Measurements from ENCODE around the gene HPS3.

DNA sequence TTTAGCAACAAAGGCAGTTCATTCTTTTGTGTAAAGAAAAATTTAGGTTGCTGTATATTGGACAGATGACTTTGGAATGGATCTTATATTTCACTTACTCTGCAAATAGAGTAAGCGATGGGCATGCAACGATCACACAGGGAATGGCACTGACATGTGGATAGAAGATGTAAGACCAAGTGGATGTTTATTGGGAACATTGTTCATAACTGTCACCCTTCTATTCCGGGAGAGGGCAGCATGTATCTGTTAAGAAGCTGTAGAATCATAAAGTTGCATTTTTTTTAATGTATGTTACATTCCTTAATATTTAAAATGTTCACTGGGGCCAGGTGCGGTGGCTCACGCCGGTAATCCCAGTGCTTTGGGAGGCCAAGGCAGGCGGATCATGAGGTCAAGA is 41.2 kb downstream of the HPS3 start:
- TF ChIP-seq POLR2A (IDR thresholded peaks at IDR 0.05; ENCODE audit: low read depth, low read length) (no peak), POLR2AphosphoS5 (IDR thresholded peaks at IDR 0.05; ENCODE audit: low read depth, low read length) (no peak), TAF1 (IDR thresholded peaks at IDR 0.05; ENCODE audit: borderline replicate concordance, low read depth, low read length) (no peak)

Measured in GM12892 (cell line).